ENCODE results near the gene PLXNB1.

PLXNB1 gene

DNA sequence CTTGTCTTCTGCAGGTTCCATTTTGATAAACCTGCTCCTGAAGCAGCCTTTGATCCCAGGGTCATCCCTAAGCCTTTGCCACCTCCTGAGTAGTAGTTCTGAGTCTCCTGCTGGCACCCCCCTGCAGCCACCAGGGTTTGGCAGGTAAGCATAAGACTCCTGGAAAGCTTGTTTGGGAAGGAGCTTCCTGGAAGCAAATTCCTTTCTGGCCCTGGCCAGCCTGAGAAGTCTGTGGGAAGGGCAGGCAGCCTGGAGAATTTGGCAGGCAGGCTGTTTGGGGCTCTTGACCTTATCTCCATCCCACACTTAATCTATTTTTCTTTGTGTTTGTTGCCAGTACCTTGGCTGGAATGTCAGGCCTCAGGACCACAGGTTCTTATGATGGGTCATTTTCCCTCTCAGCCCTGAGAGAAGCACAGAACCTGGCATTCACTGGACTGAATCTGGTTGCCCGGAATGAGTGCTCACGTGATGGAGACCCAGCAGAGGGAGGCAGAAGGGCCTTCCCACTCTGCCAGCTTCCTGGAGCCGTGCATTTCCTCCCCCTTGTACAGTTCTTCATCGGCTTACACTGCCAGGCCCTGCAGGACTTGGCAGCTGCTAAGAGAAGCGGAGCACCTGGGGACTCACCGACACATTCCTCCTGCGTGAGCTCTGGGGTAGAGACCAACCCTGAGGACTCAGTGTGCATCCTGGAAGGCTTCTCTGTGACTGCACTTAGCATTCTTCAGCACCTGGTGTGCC lies 30.1 kb upstream of the PLXNB1 start:
- ChIA-PET POLR2A (no interaction called here), CTCF (interaction anchor here (1.4 kb wide), 1 partner anchor 24 kb away, joined by 4 read pairs; no protein-coding TSS in a partner anchor)
- no peak for DNase-seq (ENCODE audit: extremely low spot score)
- TF ChIP-seq, protein P1, sequence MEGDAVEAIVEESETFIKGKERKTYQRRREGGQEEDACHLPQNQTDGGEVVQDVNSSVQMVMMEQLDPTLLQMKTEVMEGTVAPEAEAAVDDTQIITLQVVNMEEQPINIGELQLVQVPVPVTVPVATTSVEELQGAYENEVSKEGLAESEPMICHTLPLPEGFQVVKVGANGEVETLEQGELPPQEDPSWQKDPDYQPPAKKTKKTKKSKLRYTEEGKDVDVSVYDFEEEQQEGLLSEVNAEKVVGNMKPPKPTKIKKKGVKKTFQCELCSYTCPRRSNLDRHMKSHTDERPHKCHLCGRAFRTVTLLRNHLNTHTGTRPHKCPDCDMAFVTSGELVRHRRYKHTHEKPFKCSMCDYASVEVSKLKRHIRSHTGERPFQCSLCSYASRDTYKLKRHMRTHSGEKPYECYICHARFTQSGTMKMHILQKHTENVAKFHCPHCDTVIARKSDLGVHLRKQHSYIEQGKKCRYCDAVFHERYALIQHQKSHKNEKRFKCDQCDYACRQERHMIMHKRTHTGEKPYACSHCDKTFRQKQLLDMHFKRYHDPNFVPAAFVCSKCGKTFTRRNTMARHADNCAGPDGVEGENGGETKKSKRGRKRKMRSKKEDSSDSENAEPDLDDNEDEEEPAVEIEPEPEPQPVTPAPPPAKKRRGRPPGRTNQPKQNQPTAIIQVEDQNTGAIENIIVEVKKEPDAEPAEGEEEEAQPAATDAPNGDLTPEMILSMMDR (IDR thresholded peaks at IDR 0.05; ENCODE audit: control extremely low read depth, extremely low read depth, low read depth, missing control alignments): no peak

DNA sequence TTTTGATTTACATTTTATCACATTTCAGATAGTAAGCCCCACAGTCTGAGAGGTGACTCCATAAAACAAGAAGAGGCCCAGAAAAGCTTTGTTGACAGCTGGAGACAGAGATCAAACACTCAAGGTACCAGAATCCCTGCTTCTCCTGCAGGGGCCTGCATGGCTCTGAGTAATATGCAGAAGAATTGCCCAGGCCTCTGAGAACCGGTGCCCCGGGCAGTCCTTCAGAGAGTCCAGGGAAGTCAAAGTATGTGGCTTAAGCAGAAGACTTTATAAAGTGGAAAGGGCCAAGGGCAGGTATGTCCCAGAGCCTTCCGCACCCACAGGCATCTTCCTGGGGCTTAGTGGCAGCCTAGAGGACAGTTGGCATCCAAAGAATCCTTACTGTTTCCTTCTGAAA lies 29.4 kb upstream of the PLXNB1 start:
- TF ChIP-seq, protein P1 (IDR thresholded peaks at IDR 0.05; ENCODE audit: control extremely low read depth, extremely low read depth, low read depth, missing control alignments): no peak
- CTCF ChIA-PET: interaction anchor here (1.1 to 2.2 kb wide), 3 partner anchors 23 to 90 kb away, joined by 4 to 15 read pairs (median 4); no protein-coding TSS in a partner anchor
- POLR2A ChIA-PET: no interaction called here
- no peak for DNase-seq (ENCODE audit: extremely low spot score)

DNA sequence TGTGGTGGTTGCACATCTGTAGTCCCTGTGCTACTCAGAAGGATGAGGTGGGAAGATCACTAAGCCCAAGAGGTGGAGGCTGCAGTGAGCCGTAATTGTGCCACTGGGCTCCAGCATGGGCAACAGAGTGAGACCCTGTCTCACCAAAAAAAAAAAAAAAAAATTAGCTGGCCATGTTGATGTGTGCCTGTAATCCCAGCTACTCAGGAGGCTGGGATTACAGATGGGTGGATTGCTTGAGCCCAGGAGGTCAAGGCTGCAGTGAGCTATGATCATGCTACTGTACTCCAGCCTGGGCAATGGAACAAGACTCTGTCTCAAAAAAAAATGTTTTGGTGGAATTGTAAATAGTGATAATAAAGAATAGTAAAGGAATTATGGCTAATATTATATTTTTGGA lies 26.6 kb upstream of the PLXNB1 start:
- no peak for DNase-seq (ENCODE audit: extremely low spot score)
- ChIA-PET POLR2A (no interaction called here), CTCF (interaction anchor here (1.3 to 6.5 kb wide), 4 partner anchors 16 to 231 kb away, joined by 3 to 53 read pairs (median 6); no protein-coding TSS in a partner anchor)
- TF ChIP-seq, protein P1 (IDR thresholded peaks at IDR 0.05; ENCODE audit: control extremely low read depth, extremely low read depth, low read depth, missing control alignments): no peak

DNA sequence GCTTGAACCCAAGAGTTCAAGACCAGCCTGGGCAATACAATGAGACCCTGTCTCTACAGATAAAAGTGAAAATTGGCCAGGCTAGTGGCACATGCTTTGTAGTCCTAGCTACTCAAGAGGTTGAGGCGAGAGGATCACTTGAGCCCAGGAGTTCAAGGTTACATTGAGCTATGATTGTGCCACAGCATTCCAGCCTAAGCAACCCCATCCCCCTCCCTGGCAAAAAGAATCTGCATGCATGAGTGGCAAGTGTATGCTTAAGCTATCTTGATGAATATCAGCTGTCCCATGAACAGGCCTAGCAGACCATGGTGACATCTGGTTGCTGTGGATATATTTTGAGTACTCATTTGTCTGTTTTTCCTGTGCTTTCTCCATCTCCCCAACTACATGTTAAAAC lies 21.4 kb upstream of the PLXNB1 start:
- DNase-seq (ENCODE audit: extremely low spot score): no peak
- TF ChIP-seq, protein P1 (IDR thresholded peaks at IDR 0.05; ENCODE audit: control extremely low read depth, extremely low read depth, low read depth, missing control alignments): no peak
- ChIA-PET POLR2A (no interaction called here), CTCF (interaction anchor here (0.8 to 6.5 kb wide), 3 partner anchors 15 to 50 kb away, joined by 3 to 53 read pairs (median 4); no protein-coding TSS in a partner anchor)

DNA sequence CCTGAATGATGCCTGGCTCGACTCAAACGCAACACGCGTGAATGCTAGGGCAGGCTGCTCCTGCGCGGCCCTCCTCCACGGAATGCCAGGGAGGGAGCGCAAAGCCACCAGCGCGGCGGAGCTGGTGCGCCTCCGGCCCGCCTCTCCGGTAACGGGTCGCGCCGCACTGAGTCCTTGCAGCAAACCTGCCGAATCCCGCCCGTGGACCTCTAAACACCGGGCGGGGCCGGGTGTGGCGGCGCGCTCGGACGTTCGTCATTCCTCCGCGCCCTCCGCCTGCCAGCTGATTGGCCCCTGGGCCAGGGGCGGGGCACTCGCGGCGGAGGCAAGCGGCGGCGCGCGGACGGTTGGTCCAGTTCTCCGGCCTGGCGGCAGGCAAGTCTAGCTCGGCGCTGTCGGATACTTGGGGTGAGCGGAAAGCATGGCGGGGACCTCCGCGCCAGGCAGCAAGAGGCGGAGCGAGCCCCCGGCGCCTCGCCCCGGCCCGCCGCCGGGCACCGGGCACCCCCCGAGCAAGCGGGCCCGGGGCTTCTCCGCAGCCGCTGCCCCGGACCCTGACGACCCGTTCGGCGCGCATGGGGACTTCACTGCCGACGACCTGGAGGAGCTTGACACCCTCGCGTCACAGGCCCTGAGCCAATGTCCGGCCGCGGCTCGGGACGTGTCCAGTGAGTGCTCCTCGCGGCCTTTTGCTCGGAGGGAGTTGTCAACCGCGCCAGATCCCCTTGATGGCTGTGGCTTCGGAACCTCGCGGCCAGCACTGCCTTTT lies 16.7 kb upstream of the PLXNB1 start, which contains the start of gene ATRIP:
TSS of gene ATRIP (plus strand) at position 313 of the 769 bp plus-strand sequence. CDS start at position 422, 109 bp downstream.
- CTCF ChIA-PET: interaction anchor here (1.0 to 5.9 kb wide), 10 partner anchors 10 to 214 kb away, joined by 3 to 95 read pairs (median 6); partner anchors contain the start of gene PFKFB4
- TF ChIP-seq, protein P1 (IDR thresholded peaks at IDR 0.05; ENCODE audit: control extremely low read depth, extremely low read depth, low read depth, missing control alignments): no peak
- POLR2A ChIA-PET: interaction anchor here (0.6 to 1.8 kb wide), 7 partner anchors 10 to 191 kb away, joined by 3 to 8 read pairs (median 5); partner anchors contain the start of gene PFKFB4
- DNase-seq (ENCODE audit: extremely low spot score): peak; percentile 96

DNA sequence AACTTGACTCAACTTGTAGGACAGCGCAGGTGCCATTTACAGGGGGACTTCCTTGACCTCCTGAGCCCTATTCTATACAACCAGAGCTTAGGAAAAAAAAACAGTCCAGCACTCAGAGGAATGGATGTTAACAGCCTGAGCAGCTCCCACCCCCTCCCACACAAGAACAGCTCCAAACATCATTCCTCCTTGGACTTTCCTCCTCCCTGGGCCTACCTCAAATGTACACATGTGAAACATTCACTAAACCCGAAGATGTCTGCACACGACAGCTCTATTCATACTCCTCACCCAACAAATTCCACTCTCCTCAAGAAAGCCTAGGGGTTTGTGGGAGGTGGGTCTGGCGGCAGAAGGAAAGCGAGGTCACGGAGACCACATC lies 16.1 kb upstream of the PLXNB1 start:
- DNase-seq (ENCODE audit: extremely low spot score): peak; percentile 11
- ChIA-PET POLR2A (interaction anchor here (0.8 to 1.8 kb wide), 6 partner anchors 10 to 111 kb away, joined by 3 to 8 read pairs (median 5); partner anchors contain the start of gene PFKFB4), CTCF (interaction anchor here (1.0 to 5.9 kb wide), 8 partner anchors 10 to 111 kb away, joined by 3 to 95 read pairs (median 6); partner anchors contain the start of gene PFKFB4)
- TF ChIP-seq, protein P1 (IDR thresholded peaks at IDR 0.05; ENCODE audit: control extremely low read depth, extremely low read depth, low read depth, missing control alignments): no peak

All from GM10248 (cell line).